Natural killer cell (primary cell): ENCODE measurements around the gene BNIP2. TPM values are rescaled to one million over a fixed set of nuclear protein-coding genes. Genes with fewer than 3 reads are reported as not detected.

Experiments
- ATAC-seq, 3 donors: fragments of 150-1000 bp in 2 of 3; fragments of 200-7000 bp in 1 of 3; cut with Tn5 transposase; 1 replicate in 1 of 3; 2 replicates in 2 of 3; pipeline ENCODE4 v1.10.0; 2021; ENCODE audit warnings: mild to moderate bottlenecking in 2 of 3, moderate library complexity in 2 of 3
- DNase-seq, 2 donors: peaks; one replicate each; pipeline versions ENCODE4 v3.0.0 to v3.0.0-alpha.2; 2013 to 2021; ENCODE audit warnings: mixed read lengths in 1 of 2
- H3K27ac ChIP-seq: one replicate; pipeline ENCODE4 v1.5.1; 2013; ENCODE audit warnings: mild to moderate bottlenecking, low read length
- H3K27me3 ChIP-seq: one replicate; pipeline ENCODE4 v1.6.1; 2013; ENCODE audit warnings: low read length; ENCODE audit not compliant: control insufficient read depth, insufficient read depth
- H3K36me3 ChIP-seq: one replicate; pipeline ENCODE4 v1.6.1; 2013; ENCODE audit warnings: low read length; ENCODE audit not compliant: control insufficient read depth, insufficient read depth
- H3K4me1 ChIP-seq: one replicate; pipeline ENCODE4 v1.6.1; 2013; ENCODE audit warnings: low read length; ENCODE audit not compliant: control insufficient read depth, insufficient read depth
- H3K4me3 ChIP-seq: one replicate; pipeline ENCODE4 v1.5.1; 2013; ENCODE audit warnings: low read length
- H3K9me3 ChIP-seq: one replicate; pipeline ENCODE4 v1.6.1; 2013; ENCODE audit warnings: low read length; ENCODE audit not compliant: control insufficient read depth, insufficient read depth
- H3K27ac Mint-ChIP-seq, 2 donors: one replicate each; pipeline ENCODE4 v1.8.0; 2022; ENCODE audit warnings: mild to moderate bottlenecking in 2 of 2, mixed read lengths in 2 of 2, moderate library complexity in 1 of 2
- H3K27me3 Mint-ChIP-seq, 2 donors: one replicate each; pipeline ENCODE4 v1.8.0; 2022; ENCODE audit warnings: low read depth in 2 of 2, mixed read lengths in 2 of 2
- H3K36me3 Mint-ChIP-seq: one replicate; pipeline ENCODE4 v1.8.0; 2022; ENCODE audit warnings: mixed read lengths
- H3K4me1 Mint-ChIP-seq, 2 donors: one replicate each; pipeline ENCODE4 v1.8.0; 2022; ENCODE audit warnings: mixed read lengths in 2 of 2
- H3K4me3 Mint-ChIP-seq: one replicate; pipeline ENCODE4 v1.8.0; 2022; ENCODE audit warnings: mild to moderate bottlenecking, moderate library complexity, mixed read lengths
- H3K9me3 Mint-ChIP-seq, 2 donors: one replicate each; pipeline ENCODE4 v1.8.0; 2022; ENCODE audit warnings: mixed read lengths in 2 of 2
- CTCF ChIP-seq: fragments of 200-600 bp; IDR thresholded peaks from one replicate; pipeline ENCODE4 v1.8.0; 2022; ENCODE audit warnings: antibody characterized with exemption
- WGBS: methylation state at CpG from one replicate; pipeline ENCODE4 v1.1.7; 2013; ENCODE audit warnings: missing lambda C conversion rate; ENCODE audit not compliant: insufficient coverage; 5-methylcytosine and 5-hydroxymethylcytosine counted together
- intact Hi-C: fragments of 100-400 bp; cut with micrococcal nuclease; formaldehyde crosslinking; loops from one replicate; pipeline ENCODE4 v1.14.2; 2022
- total RNA-seq, 4 donors: library from RNA; stranded (reverse); fragments of 120-200 nt in 1 of 4; gene quantifications; one replicate each; pipeline versions ENCODE4 v1.2.3 to v1.2.4, GENCODE V29; 2013 to 2022

The BNIP2 gene
- total RNA-seq, 3 donors from 2014 or later (not counting 1 experiment from before 2014, with no cell fraction given), result 103 to 118 (median 105) TPM

DNA sequence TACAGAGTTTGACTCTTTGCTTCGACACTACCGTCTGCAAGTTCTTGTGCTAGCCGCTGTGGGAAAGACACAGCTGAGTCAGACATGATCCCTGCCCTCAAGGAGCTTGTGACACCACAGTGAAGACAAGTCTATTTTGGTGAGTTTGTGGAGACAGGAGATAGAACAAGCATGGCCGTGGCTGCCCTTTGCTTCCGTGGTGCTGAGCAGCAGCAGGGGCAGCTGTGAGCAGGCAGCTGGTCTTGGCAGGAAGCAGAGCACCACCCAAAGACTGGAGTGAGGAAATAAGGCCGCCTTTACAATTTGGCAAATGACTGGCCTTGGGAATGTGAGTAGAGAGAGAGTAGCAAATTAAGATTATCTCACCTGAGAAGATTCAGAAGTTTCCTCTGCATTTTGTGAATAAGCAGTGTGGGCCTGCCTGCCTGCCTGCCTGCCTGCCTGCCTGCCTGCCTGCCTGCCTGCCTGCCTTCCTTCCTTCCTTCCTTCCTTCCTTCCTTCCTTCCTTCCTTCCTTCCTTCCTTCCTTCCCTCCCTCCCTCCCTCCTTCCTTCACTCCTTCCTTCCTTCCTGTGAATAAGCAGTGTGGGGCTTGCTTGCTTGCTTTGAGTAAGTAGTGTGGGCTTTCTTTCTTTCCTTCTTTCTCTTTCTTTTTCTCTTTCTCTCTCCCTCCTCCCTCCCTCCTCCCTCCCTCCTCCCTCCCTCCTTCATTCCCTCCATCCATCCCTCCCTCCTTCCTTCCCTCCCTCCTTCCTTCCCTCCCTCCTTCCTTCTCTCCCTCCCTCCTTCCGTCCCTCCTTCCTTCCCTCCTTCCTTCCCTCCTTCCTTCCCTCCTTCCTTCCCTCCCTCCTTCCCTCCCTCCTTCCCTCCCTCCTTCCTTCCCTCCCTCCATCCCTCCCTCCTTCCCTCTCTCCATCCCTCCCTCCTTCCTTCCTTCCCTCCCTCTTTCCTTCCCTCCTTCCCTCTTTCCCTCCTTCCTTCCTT lies 79.1 kb downstream of the BNIP2 start:
- Histone ChIP-seq H3K36me3 (no peaks in the 10 kb centered on the region), H3K4me3 (no peak overlapping the region), H3K27ac (no peak overlapping the region), H3K9me3 (no peaks in the 10 kb centered on the region), H3K27me3 (no peaks in the 10 kb centered on the region), H3K4me1 (no peaks in the 10 kb centered on the region)
- no peak for TF ChIP-seq CTCF
- no peak for DNase-seq
- intact Hi-C loops, result no loop called here
- ATAC-seq, result no peak
- Mint-ChIP-seq H3K27ac (no peak overlapping the region), H3K36me3 (no peaks in the 10 kb centered on the region), H3K4me1 (peaks cover 2 to 4% of the 10 kb centered on the region in 2 donors), H3K4me3 (no peak overlapping the region), H3K9me3 (no peaks in the 10 kb centered on the region), H3K27me3 (peaks cover 11 to 35% of the 10 kb centered on the region in 2 donors)
- WGBS, result 93% methylated on average over 7 of the region's 7 CpGs

Other genes with a start within 250 kb of the BNIP2 start
- not detected for gene GCNT3, start 77.5 kb downstream of the BNIP2 start, total RNA-seq
- gene GTF2A2, start 31.8 kb downstream of the BNIP2 start, total RNA-seq, result 10 to 100 TPM; 34.7 to 57.4 (median 39.0) TPM